Pons (tissue), 1 donor: ENCODE data around the gene ZNF487.
"Not testable (repeated sequence)": the region's sequence is repeated elsewhere in the genome, so short reads cannot be mapped to it uniquely, and the experiment has no call there.

Experiments used
- DNase-seq: peaks from one replicate; pipeline ENCODE4 v3.0.0-alpha.2; 2016; ENCODE audit warnings: low spot score

The ZNF487 gene

GRCh38 chr10:43404704-43405084 lies 32.2 kb upstream of the ZNF487 start:
- DNase-seq = no peak

GRCh38 chr10:43407148-43407575 lies 29.7 kb upstream of the ZNF487 start:
- DNase-seq = no peak

GRCh38 chr10:43407576-43408330 lies 29.2 kb upstream of the ZNF487 start:
- DNase-seq = peak; percentile 74

- DNase-seq = no peak
These were observed 28.6 kb upstream of the ZNF487 start for GRCh38 chr10:43408331-43408709.

- DNase-seq = peak; percentile 93
These were observed 28.1 kb upstream of the ZNF487 start, which contains the start of gene HNRNPF for GRCh38 chr10:43408710-43409384. TSS of gene HNRNPF (minus strand) at chr10:43409186. CDS start at chr10:43387884, 21,302 bp downstream.

GRCh38 chr10:43409385-43410109 lies 27.4 kb upstream of the ZNF487 start:
- DNase-seq = no peak

- no peak for DNase-seq
These were observed 26.6 kb upstream of the ZNF487 start for GRCh38 chr10:43410345-43410744.

GRCh38 chr10:43411536-43411935 lies 25.4 kb upstream of the ZNF487 start:
- no peak for DNase-seq

- DNase-seq = no peak
These were observed 21.4 kb upstream of the ZNF487 start for GRCh38 chr10:43415544-43415943.

GRCh38 chr10:43417950-43418768 lies 18.8 kb upstream of the ZNF487 start:
- peak; percentile 46 for DNase-seq

- no peak for DNase-seq
These were observed 16.9 kb upstream of the ZNF487 start for GRCh38 chr10:43419997-43420368.

- peak; percentile 82 for DNase-seq
These were observed 16.3 kb upstream of the ZNF487 start for GRCh38 chr10:43420369-43421200.

- no peak for DNase-seq
These were observed 15.8 kb upstream of the ZNF487 start for GRCh38 chr10:43421201-43421507.

GRCh38 chr10:43421519-43421918 lies 15.4 kb upstream of the ZNF487 start:
- DNase-seq = no peak

GRCh38 chr10:43421944-43422343 lies 15.0 kb upstream of the ZNF487 start:
- not testable (repeated sequence) for DNase-seq

GRCh38 chr10:43424416-43424815 lies 12.5 kb upstream of the ZNF487 start:
- no peak for DNase-seq

- DNase-seq = not testable (repeated sequence)
These were observed 10.4 kb upstream of the ZNF487 start for GRCh38 chr10:43426476-43426875.

GRCh38 chr10:43427166-43427825 lies 9.6 kb upstream of the ZNF487 start:
- DNase-seq = no peak

GRCh38 chr10:43430926-43431663 lies 5.8 kb upstream of the ZNF487 start:
- DNase-seq = no peak
